Measurements from ENCODE around the gene EPHB1.

EPHB1 gene

GRCh38 chr3:134885877-134886621 is 91.0 kb downstream of the EPHB1 start:
- DNase-seq, result no peak

- no peak for DNase-seq
These were observed 91.9 kb downstream of the EPHB1 start for GRCh38 chr3:134886991-134887390.

GRCh38 chr3:134887536-134887935 is 92.5 kb downstream of the EPHB1 start:
- DNase-seq, result no peak

- no peak for DNase-seq
These were observed 97.3 kb downstream of the EPHB1 start for GRCh38 chr3:134892326-134892725.

- no peak for DNase-seq
These were observed 97.7 kb downstream of the EPHB1 start for GRCh38 chr3:134892761-134893160.

- DNase-seq, result no peak
These were observed 99.5 kb downstream of the EPHB1 start for GRCh38 chr3:134894533-134894932.

GRCh38 chr3:134895181-134895580 is 100.1 kb downstream of the EPHB1 start:
- DNase-seq, result no peak

GRCh38 chr3:134896141-134896540 is 101.1 kb downstream of the EPHB1 start:
- DNase-seq, result no peak

- DNase-seq, result no peak
These were observed 101.6 kb downstream of the EPHB1 start for GRCh38 chr3:134896696-134897095.

- no peak for DNase-seq
These were observed 102.5 kb downstream of the EPHB1 start for GRCh38 chr3:134897391-134898141.

- no peak for DNase-seq
These were observed 103.2 kb downstream of the EPHB1 start for GRCh38 chr3:134898181-134898754.

GRCh38 chr3:134899786-134900185 is 104.7 kb downstream of the EPHB1 start:
- no peak for DNase-seq

- DNase-seq, result no peak
These were observed 105.4 kb downstream of the EPHB1 start for GRCh38 chr3:134900482-134900881.

- DNase-seq, result no peak
These were observed 106.4 kb downstream of the EPHB1 start for GRCh38 chr3:134901461-134901860.

GRCh38 chr3:134903837-134904236 is 108.8 kb downstream of the EPHB1 start:
- DNase-seq, result no peak

- no peak for DNase-seq
These were observed 109.2 kb downstream of the EPHB1 start for GRCh38 chr3:134904241-134904771.

- no peak for DNase-seq
These were observed 110.0 kb downstream of the EPHB1 start for GRCh38 chr3:134904776-134905646.

- DNase-seq, result no peak
These were observed 110.5 kb downstream of the EPHB1 start for GRCh38 chr3:134905647-134905935.

GRCh38 chr3:134908271-134908670 is 113.2 kb downstream of the EPHB1 start:
- no peak for DNase-seq

- DNase-seq, result no peak
These were observed 115.0 kb downstream of the EPHB1 start for GRCh38 chr3:134910026-134910425.

GRCh38 chr3:134911586-134912548 is 116.8 kb downstream of the EPHB1 start:
- no peak for DNase-seq

All from NCI-H748 treated with DMSO at 0.1 percent for 48 hours (cell line).